C4-2B (cell line): ENCODE results near the gene GSTM3.

ENCODE experiments used
- H3K27ac ChIP-seq: fragments of 450-650 bp; 2 replicates; pipeline ENCODE4 v1.5.1; 2017
- CTCF ChIP-seq: fragments of 450-650 bp; conservative IDR thresholded peaks from 2 replicates; pipeline ENCODE4 v1.5.1; 2017; ENCODE audit warnings: mild to moderate bottlenecking
- ZFX ChIP-seq: fragments of 450-650 bp; IDR thresholded peaks from 2 replicates; pipeline ENCODE4 v1.6.1; 2017

Gene GSTM3

DNA sequence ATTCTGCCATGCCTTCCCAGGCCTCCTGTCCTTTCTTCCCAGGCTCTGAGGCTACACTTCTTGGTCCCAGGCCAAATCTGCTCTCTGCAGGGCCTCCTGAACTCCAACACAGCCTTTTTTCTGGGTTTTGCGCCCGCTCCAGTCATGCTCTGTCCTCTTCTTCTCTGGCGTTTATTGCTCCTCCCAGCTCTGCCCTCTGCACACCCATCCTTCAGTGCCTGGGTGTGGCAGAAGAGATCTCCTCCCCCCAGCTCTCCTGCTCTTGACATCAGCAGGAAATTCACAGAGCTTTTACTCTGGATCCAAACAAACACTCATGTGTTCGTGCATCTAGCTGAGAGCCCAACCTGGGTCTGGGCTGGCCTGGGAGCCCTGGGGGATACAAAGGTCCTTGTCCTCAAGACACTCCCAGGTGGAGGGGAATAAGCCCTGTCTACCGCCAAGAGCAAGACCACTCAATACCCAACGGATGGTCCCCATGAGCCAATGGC, 45.7 kb upstream of the GSTM3 start:
- no peak overlapping the region for H3K27ac ChIP-seq
- TF ChIP-seq CTCF (no peak), ZFX (no peak)

- no peak overlapping the region for H3K27ac ChIP-seq
- TF ChIP-seq CTCF: no peak
Measured at GRCh38 chr1:109786112-109786480, 45.3 kb upstream of the GSTM3 start.

DNA sequence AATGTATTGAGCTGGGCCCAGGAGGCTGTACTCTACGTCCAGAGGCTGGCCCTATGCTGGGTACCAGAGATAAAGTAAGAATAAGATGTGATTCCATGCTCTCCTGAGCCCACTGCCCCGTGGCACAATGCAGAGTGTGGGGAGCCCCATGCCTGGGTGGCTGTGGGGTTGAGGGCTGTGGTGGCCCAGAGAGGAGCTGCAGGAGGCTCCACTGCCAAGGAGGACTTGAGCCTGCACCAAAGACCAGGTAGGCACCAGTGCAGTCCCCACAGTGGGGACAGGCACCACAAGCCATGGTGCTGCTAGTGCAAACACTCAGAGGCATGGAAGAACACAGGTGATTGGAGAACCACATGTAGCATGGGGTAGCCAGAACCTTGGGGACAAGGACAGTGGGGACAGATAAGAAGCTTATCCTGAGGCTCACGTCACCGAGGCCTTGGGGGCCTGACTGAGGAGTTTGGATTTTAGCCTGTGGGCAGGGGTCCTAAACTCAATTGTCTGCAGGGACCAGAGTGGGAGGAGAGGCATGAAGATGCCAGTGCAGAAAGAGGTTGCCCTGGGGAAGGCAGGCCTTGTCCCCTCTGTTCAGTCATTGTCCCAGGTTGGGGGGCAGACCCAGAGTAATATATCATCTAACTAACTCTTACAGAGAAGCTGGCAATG, 44.7 kb upstream of the GSTM3 start:
- no peak overlapping the region for H3K27ac ChIP-seq
- TF ChIP-seq CTCF: no peak
- TF ChIP-seq ZFX: no peak

DNA sequence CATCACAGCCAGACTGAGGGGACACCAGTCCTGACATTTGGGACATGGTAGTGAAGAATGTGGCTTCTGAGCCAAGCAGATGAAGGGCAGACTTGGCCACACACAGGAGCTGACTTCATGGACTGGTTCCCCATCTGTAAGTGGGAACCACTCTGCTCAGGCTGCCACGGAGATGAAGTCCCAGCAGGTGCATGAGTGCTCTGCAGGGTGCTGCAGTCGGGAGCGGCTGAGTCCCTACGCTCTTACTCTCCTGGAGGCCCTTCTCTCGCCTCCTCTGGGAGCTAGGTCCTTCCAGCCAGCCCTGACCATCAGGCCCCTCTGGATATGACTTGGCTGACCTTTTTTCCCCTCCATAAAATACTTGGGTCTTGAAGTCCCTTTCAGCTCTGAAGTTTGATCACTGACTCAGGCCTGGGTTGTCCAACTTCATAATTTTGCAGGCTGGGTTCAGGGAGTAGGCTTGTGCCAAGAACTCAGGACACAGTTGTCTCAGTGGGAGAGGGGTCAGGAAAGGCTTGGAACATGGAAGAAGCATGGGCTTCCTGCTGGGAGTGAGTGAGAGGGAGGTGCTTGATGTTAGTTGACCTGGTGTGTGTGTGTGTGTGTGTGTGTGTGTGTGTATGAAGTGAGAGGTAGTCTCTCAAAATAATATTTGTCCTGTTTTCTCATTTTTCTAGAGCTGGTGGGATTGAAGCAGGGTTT, 43.9 kb upstream of the GSTM3 start:
- TF ChIP-seq ZFX (no peak), CTCF (no peak)
- H3K27ac ChIP-seq: no peak overlapping the region

- no peak for TF ChIP-seq ZFX
- no peak for TF ChIP-seq CTCF
- peak overlapping the region; percentile 29 for H3K27ac ChIP-seq
Measured at GRCh38 chr1:109783436-109783835, 42.6 kb upstream of the GSTM3 start.

- H3K27ac ChIP-seq: peak overlapping the region; percentile 29
- TF ChIP-seq CTCF: no peak
- no peak for TF ChIP-seq ZFX
Measured at GRCh38 chr1:109782927-109783326, 42.1 kb upstream of the GSTM3 start.

GRCh38 chr1:109782514-109782913, 41.7 kb upstream of the GSTM3 start:
- TF ChIP-seq CTCF (no peak), ZFX (no peak)
- peak overlapping the region; percentile 29 for H3K27ac ChIP-seq
